PC-9 (cell line): ENCODE measurements around the gene GTF3C2. TPM values are rescaled to one million over a fixed set of nuclear protein-coding genes. Genes with fewer than 3 reads are reported as not detected.

Experiments used
- BruUV-seq: library from RNA; stranded (reverse); fragments of 400-500 nt; replicated peaks from 2 replicates; lab custom pipeline; 2021; lab: Mats Ljungman, UMichigan
- CTCF ChIA-PET: fragments of 300-600 bp; sonication (Branson Sonifier 250); formaldehyde crosslinking; loops from one replicate; lab custom pipeline; 2022; ENCODE audit warnings: antibody characterized with exemption; lab: Charles Lee
- POLR2A ChIA-PET: fragments of 300-600 bp; sonication (Branson Sonifier 250); formaldehyde crosslinking; loops from one replicate; lab custom pipeline; 2022; ENCODE audit warnings: antibody characterized with exemption; ENCODE audit not compliant: unreplicated experiment; lab: Charles Lee
- DNase-seq, 2 experiments: peaks; one replicate each; pipeline versions ENCODE4 v3.0.0 to v3.0.0-alpha.2; 2015 to 2022; ENCODE audit warnings: mixed read lengths in 1 of 2
- H2AFZ ChIP-seq: fragments of 200-600 bp; sonication (generic); 2 replicates; pipeline ENCODE4 v1.8.1; 2017; ENCODE audit warnings: antibody characterized with exemption
- H3F3A ChIP-seq: fragments of 200-600 bp; sonication (generic); 2 replicates; pipeline ENCODE4 v1.8.1; 2017; ENCODE audit warnings: antibody characterized with exemption, mild to moderate bottlenecking, low read depth; ENCODE audit not compliant: insufficient read depth
- H3K27ac ChIP-seq: fragments of 200-600 bp; sonication (generic); 2 replicates; pipeline ENCODE4 v1.6.1; 2016; ENCODE audit warnings: mixed run types
- H3K27me3 ChIP-seq: fragments of 200-600 bp; sonication (generic); 2 replicates; pipeline ENCODE4 v1.6.1; 2016; ENCODE audit warnings: low read depth, mixed run types; ENCODE audit not compliant: insufficient read depth
- H3K36me3 ChIP-seq: fragments of 200-600 bp; sonication (generic); 2 replicates; pipeline ENCODE4 v1.6.1; 2016; ENCODE audit warnings: low read depth, mixed run types
- H3K4me1 ChIP-seq: fragments of 200-600 bp; sonication (generic); replicated peaks from 2 replicates; pipeline ENCODE4 v1.6.1; 2016; ENCODE audit warnings: mixed run types; ENCODE audit not compliant: insufficient read depth
- H3K4me2 ChIP-seq: fragments of 200-600 bp; sonication (generic); 2 replicates; pipeline ENCODE4 v1.6.1; 2017; ENCODE audit warnings: mixed run types
- H3K4me3 ChIP-seq: fragments of 200-600 bp; sonication (generic); 2 replicates; pipeline ENCODE4 v1.6.1; 2016; ENCODE audit warnings: mixed run types
- H3K79me2 ChIP-seq: fragments of 200-600 bp; sonication (generic); 2 replicates; pipeline ENCODE4 v1.6.1; 2017; ENCODE audit warnings: low read depth, mixed run types
- H3K9me2 ChIP-seq: fragments of 200-600 bp; sonication (generic); 2 replicates; pipeline ENCODE4 v1.8.1; 2017; ENCODE audit warnings: mild to moderate bottlenecking; ENCODE audit not compliant: insufficient read depth
- H3K9me3 ChIP-seq: fragments of 200-600 bp; sonication (generic); 2 replicates; pipeline ENCODE4 v1.8.1; 2016; ENCODE audit warnings: low read depth; ENCODE audit not compliant: insufficient read depth
- H4K20me1 ChIP-seq: fragments of 200-600 bp; sonication (generic); 2 replicates; pipeline ENCODE4 v1.8.1; 2017; ENCODE audit not compliant: insufficient read depth
- CTCF ChIP-seq: fragments of 200-600 bp; sonication (generic); conservative IDR thresholded peaks from 2 replicates; pipeline ENCODE4 v1.6.1; 2017; ENCODE audit warnings: mixed run types, antibody characterized with exemption, mild to moderate bottlenecking, moderate library complexity
- EZH2 ChIP-seq: fragments of 200-600 bp; sonication (generic); IDR thresholded peaks from 2 replicates; pipeline ENCODE4 v1.8.0; 2017; ENCODE audit warnings: antibody characterized with exemption, low read depth
- intact Hi-C: fragments of 100-400 bp; cut with micrococcal nuclease; formaldehyde crosslinking; loops from one replicate; pipeline ENCODE4 v1.10.0; 2022; ENCODE audit not compliant: unreplicated experiment
- total RNA-seq: library from RNA; stranded (reverse); gene quantifications from 2 replicates; pipeline ENCODE4 v1.2.3, GENCODE V29; 2021

GTF3C2 gene
- total RNA-seq, 1 experiment from 2014 or later = 69.8 TPM

- Histone ChIP-seq H3K27me3 (no peaks in the 10 kb centered on the region), H3K9me2 (no peaks in the 10 kb centered on the region), H3K79me2 (peaks cover 92% of the 10 kb centered on the region), H3K9me3 (no peaks in the 10 kb centered on the region), H4K20me1 (peaks cover 39% of the 10 kb centered on the region), H3K4me2 (no peak overlapping the region), H3K4me3 (no peak overlapping the region), H3K36me3 (no peaks in the 10 kb centered on the region), H3K4me1 (peaks cover 22% of the 10 kb centered on the region), H3K27ac (no peak overlapping the region), H3F3A (peaks cover 19% of the 10 kb centered on the region), H2AFZ (no peak overlapping the region)
- DNase-seq = no peak
- TF ChIP-seq EZH2 = no peak
- no peak for TF ChIP-seq CTCF
- BruUV-seq = no TSS peak
- intact Hi-C loops = no loop called here
- ChIA-PET CTCF (no interaction called here), POLR2A (no interaction called here)
These were observed 4.6 kb downstream of the GTF3C2 start for GRCh38 chr2:27351802-27352598.

GRCh38 chr2:27350106-27350693, 6.4 kb downstream of the GTF3C2 start:
- Histone ChIP-seq H3K27me3 (no peaks in the 10 kb centered on the region), H3K9me2 (no peaks in the 10 kb centered on the region), H3K4me1 (peaks cover 16% of the 10 kb centered on the region), H3K9me3 (no peaks in the 10 kb centered on the region), H3K4me2 (no peak overlapping the region), H3K36me3 (no peaks in the 10 kb centered on the region), H3K79me2 (peaks cover 97% of the 10 kb centered on the region), H3F3A (peaks cover 4% of the 10 kb centered on the region; the same call in 1 of the 2 replicates), H2AFZ (no peak overlapping the region), H3K4me3 (no peak overlapping the region), H3K27ac (no peak overlapping the region), H4K20me1 (peaks cover 39% of the 10 kb centered on the region)
- POLR2A ChIA-PET = no interaction called here
- no TSS peak for BruUV-seq
- DNase-seq = no peak
- CTCF ChIA-PET = interaction anchor here (0.6 to 0.7 kb wide), 2 partner anchors 16 to 334 kb away, joined by 6 to 9 read pairs; no protein-coding TSS in a partner anchor
- TF ChIP-seq EZH2 (no peak), CTCF (no peak)
- intact Hi-C loops = no loop called here

GRCh38 chr2:27347641-27348040, 8.9 kb downstream of the GTF3C2 start:
- H3K79me2 ChIP-seq = peaks cover 90% of the 10 kb centered on the region
- no peak overlapping the region for H3K4me3 ChIP-seq
- H3F3A ChIP-seq = no peaks in the 10 kb centered on the region
- no peak overlapping the region for H3K4me2 ChIP-seq
- ChIA-PET CTCF (no interaction called here), POLR2A (no interaction called here)
- H3K9me2 ChIP-seq = no peaks in the 10 kb centered on the region
- no peak for DNase-seq
- no TSS peak for BruUV-seq
- H3K36me3 ChIP-seq = peaks cover 10% of the 10 kb centered on the region; the same call in 1 of the 2 replicates
- H2AFZ ChIP-seq = no peak overlapping the region
- H3K4me1 ChIP-seq = no peaks in the 10 kb centered on the region
- TF ChIP-seq EZH2 (no peak), CTCF (no peak)
- H3K27me3 ChIP-seq = no peaks in the 10 kb centered on the region
- no peak overlapping the region for H3K27ac ChIP-seq
- H3K9me3 ChIP-seq = no peaks in the 10 kb centered on the region
- intact Hi-C loops = no loop called here
- peaks cover 45% of the 10 kb centered on the region for H4K20me1 ChIP-seq
